Measurements from ENCODE around the gene CDC42SE1.
A peak's percentile ranks its signal among the peaks of the same experiment; 100 is the strongest.
"Not testable (repeated sequence)": the region's sequence is repeated elsewhere in the genome, so short reads cannot be mapped to it uniquely, and the experiment has no call there.

The CDC42SE1 gene

DNA sequence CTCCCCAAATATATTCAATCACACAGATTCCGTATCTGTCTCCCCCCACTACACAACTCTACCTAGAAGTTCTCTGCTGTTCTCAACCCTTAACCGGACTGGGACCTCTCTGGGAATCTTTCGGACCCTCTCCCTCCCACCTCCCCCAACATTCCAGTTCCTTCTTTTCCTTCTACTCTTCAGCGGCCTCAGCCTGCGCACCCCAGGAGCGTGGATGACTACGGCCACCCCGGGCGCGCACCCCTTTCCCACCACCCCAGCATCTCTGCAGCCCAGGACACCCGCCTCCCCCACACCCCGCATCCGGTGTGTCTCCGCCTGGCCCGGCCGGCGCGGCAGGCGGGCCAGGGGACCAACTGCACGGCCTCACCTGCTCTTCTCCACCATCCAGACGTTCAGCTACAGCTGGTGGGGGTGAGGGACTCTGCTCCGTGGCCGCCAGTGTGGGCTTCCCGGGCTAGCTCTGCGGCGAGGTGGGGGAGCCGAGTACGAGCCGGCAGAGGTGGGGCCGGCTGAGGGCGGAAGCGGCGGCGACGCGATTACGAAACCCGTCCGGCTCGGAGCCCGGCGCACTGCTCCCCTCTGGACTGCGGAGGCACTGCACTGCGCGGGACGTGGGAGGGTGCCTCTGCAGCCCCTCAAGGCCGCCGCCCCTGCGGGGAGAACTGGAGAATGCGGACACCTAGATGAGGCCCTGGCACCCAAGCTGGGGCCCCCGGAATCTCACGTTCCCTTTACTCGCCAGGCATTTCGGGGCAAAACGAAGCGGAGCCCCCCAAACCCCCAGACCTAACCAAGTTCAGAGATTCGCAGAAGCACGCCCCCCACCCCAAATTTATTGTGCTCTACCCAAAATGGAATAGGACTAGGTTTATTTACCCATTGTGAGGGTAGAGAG is at the start of gene CDC42SE1:
TSS of gene CDC42SE1 (minus strand) at position 514 of the 898 bp plus-strand sequence. CDS start 3,892 bp downstream, outside the sequence.
- in situ Hi-C loops (cut with HindIII; ENCODE audit: low pct_ligation_motif_present, low pct_unique_long_range_greater_than_20kb, low sequenced_read_pairs), result no loop called here
- DNase-seq, result peak; percentile 90

GRCh38 chr1:151108331-151108730 is 48.9 kb upstream of the CDC42SE1 start:
- no peak for DNase-seq
- in situ Hi-C loops (cut with HindIII; ENCODE audit: low pct_ligation_motif_present, low pct_unique_long_range_greater_than_20kb, low sequenced_read_pairs), result no loop called here

DNA sequence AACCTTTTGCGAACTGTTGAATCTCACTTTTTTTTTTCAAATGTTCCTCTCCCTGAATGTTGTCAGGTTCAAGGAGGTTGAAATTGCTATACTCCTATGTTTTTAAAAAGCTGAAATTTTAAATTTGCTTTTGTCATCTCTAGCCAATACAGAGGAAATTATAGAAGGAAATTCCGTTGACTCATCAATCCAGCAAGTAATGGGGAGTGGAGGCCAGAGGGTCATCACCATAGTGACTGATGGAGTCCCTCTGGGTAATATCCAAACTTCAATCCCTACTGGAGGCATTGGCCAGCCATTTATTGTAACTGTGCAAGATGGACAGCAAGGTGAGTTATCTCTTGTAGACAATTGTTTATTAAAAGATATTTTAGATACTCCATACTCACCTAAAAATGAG is 47.5 kb upstream of the CDC42SE1 start:
- peak; percentile 11 for DNase-seq
- in situ Hi-C loops (cut with HindIII; ENCODE audit: low pct_ligation_motif_present, low pct_unique_long_range_greater_than_20kb, low sequenced_read_pairs), result no loop called here

GRCh38 chr1:151104630-151105029 is 45.2 kb upstream of the CDC42SE1 start:
- no peak for DNase-seq
- in situ Hi-C loops (cut with HindIII; ENCODE audit: low pct_ligation_motif_present, low pct_unique_long_range_greater_than_20kb, low sequenced_read_pairs), result no loop called here

DNA sequence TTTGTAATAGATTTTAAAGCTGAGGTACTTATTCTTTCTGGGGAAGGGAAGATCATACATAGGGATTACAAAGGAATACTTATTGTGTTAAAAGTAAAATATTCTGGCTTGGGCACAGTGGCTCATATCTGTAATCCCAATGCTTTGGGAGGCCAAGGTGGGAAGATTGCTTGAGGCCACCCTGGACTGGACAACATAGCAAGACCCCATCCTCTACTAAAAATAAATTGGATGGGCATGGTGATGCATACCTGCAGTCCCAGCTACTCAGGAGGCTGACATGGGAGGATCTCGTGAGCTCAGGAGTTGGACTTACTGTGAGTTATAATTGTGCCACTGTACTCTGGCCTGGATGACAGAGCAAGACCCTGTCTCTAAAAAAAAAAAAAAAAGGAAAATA is 38.7 kb upstream of the CDC42SE1 start:
- in situ Hi-C loops (cut with HindIII; ENCODE audit: low pct_ligation_motif_present, low pct_unique_long_range_greater_than_20kb, low sequenced_read_pairs), result no loop called here
- no peak for DNase-seq

DNA sequence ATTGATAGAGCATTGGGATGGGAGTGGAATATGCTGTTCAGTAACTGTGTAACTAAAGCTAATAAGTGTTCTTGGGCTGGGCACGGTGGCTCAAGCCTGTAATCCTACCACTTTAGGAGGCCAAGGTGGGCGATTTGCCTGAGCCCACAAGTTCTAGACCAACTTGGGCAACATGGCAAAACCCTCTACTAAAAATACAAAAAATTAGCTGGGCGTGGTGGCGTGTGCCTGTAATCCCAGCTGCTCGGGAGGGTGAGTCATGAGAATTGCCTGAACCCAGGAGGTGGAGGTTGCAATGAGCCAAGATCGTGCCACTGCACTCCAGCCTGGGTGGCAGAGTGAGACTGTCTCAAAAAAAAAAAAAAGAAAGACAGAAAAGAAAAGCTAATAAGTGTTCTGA is 38.0 kb upstream of the CDC42SE1 start:
- in situ Hi-C loops (cut with HindIII; ENCODE audit: low pct_ligation_motif_present, low pct_unique_long_range_greater_than_20kb, low sequenced_read_pairs), result not testable (repeated sequence)

DNA sequence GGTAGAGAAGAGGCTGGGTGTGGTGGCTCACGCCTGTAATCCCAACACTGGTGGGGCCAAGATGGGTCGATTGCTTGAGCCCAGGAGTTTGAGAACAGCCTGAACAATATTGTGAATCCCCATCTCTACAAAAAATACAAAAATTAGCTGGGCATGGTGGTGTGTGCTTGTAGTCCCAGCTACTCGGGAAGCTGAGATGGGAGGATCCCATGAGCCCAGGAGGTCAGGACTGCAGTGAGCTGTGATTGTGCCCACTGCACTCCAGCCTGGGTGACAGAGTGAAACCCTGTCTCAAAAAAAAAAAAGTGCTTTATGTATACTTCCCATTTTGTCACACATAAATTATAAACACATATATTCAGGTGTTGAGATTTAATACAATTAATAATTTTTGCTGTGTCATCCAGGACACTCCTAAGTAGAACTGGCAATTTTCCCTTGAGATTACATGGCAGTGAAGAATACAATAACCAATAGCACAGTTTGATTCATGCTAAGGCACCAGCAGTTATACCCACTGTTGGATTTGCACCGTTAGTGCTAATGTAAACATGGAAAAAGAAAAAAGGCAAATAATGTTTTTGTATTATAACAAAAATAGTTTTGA is 26.6 kb upstream of the CDC42SE1 start:
- DNase-seq, result no peak
- in situ Hi-C loops (cut with HindIII; ENCODE audit: low pct_ligation_motif_present, low pct_unique_long_range_greater_than_20kb, low sequenced_read_pairs), result no loop called here

More for the DNA sequence above, 38.0 kb upstream of the CDC42SE1 start:
- not testable (repeated sequence) for DNase-seq

DNA sequence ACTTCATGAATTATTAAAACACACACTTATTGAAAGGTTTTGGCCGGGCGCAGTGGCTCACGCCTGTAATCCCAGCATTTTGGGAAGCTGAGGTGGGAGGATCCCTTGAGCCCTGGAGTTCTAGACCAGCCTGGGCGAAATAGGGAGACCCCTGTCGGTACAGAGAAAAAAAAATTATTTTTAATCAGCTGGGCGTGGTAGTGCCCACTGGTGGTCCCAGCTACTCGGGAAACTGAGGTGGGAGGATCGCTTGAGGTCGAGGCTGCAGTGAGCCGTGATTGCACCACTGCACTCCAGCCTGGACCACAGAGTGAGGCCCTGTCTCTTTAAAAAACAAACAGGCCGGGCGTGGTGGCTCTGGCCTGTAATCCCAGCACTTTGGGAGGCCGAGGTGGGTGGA is 12.8 kb upstream of the CDC42SE1 start:
- in situ Hi-C loops (cut with HindIII; ENCODE audit: low pct_ligation_motif_present, low pct_unique_long_range_greater_than_20kb, low sequenced_read_pairs), result no loop called here
- DNase-seq, result no peak

DNA sequence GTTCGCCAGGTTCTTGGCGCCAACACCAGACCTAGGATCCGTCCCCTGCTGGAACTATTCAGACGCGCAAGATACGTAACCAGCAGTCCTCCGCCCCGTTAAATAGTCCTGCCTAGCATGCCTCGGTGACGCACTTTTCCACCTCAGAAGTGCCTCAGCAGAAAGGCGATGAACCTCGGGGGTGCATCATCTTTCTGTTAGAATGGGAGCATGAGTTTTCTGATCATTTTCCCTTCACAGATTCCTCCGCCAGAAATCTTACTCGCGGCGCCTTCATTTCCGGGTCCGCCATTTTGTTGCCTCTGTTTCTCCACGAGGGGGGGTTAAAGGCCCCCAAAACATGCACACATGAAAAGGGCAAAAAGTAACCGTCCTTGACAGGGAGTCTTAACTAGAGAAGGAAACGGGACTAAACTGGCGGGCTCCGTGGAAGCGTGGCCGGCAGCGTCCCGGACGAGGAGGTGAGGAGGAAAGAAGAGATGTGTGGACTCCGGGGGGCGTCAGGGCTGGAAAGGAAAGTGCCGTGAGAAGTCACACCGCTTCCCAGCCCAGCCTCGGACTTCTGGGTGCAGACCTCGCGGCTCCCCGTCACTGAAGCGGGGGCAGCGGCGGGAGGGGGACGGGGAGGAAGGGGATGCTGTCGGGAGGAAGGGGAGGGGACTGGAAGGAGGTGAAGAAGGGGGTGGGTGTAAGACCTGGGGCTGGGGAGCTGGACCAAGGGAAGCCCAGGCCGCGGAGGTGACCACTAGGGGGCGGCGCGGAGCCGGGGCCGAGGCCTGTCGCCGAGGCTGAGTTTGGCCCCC is 11.3 kb upstream of the CDC42SE1 start, which contains the start of gene GABPB2:
TSS of gene GABPB2 (plus strand) at position 288 of the 803 bp plus-strand sequence. CDS start 17,429 bp downstream, outside the sequence.
- in situ Hi-C loops (cut with HindIII; ENCODE audit: low pct_ligation_motif_present, low pct_unique_long_range_greater_than_20kb, low sequenced_read_pairs), result no loop called here

GRCh38 chr1:151069103-151069486 is 9.7 kb upstream of the CDC42SE1 start:
- in situ Hi-C loops (cut with HindIII; ENCODE audit: low pct_ligation_motif_present, low pct_unique_long_range_greater_than_20kb, low sequenced_read_pairs), result no loop called here
- no peak for DNase-seq

More for the DNA sequence above, 11.3 kb upstream of the CDC42SE1 start, which contains the start of gene GABPB2:
- DNase-seq, result peak; percentile 96

GRCh38 chr1:151067185-151067584 is 7.8 kb upstream of the CDC42SE1 start:
- in situ Hi-C loops (cut with HindIII; ENCODE audit: low pct_ligation_motif_present, low pct_unique_long_range_greater_than_20kb, low sequenced_read_pairs), result no loop called here
- no peak for DNase-seq

DNA sequence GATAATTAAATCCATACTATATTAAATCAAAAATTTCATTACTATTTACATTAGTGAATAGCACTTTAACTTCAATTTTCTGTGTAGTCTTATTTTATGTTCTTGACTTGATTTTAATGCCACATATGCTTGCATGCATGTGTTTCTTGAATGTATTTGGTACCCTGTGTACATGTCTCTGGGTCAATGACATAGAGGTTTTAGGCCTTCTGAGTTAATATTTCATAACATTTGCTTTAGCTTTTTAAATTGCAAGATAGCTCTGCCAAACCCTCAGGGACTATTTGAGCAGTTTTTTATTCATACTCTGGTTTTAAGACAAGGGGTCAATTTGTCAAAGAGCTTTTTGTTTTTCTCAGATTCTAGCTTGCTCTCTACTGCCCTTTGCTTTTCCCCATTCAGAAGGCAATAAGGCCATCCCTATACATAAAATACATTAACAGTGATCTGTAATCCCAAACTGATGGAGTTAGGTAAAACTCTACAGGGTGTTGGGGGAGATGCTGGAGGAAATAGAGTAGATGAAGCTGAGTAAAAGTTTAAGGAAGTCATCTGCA is 5.7 kb upstream of the CDC42SE1 start:
- in situ Hi-C loops (cut with HindIII; ENCODE audit: low pct_ligation_motif_present, low pct_unique_long_range_greater_than_20kb, low sequenced_read_pairs), result no loop called here

DNA sequence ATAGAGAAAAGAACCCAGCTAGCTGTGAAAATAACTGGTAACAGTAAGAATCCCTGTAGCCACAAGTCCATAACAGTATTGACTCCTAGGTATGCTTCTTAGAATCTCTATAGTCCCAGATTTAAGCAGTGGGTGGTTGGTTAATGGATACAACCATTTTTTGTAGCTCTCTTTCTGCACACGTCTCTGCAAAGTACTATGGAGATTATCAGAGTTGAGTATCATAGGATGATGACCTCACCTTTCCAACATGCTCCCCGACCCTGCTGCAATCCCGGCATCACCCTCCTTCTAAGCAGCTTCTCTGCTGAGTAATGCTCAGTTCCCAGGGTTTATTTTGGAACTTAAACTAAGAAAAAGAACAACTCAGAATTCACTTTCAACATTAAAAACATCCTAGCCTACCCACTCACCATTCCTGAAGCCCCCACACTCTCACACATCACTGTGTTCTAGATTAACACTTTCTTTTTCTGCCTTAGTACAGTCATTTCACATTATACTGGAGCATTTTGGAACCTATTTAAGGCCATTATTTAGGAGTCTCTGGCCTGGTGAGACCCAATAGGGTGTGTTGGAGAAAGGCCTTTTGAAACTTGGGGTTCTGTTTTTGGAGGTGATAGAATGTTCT is 3.4 kb upstream of the CDC42SE1 start:
- in situ Hi-C loops (cut with HindIII; ENCODE audit: low pct_ligation_motif_present, low pct_unique_long_range_greater_than_20kb, low sequenced_read_pairs), result no loop called here
- DNase-seq, result peak; percentile 30

More for the DNA sequence above, 5.7 kb upstream of the CDC42SE1 start:
- no peak for DNase-seq

DNA sequence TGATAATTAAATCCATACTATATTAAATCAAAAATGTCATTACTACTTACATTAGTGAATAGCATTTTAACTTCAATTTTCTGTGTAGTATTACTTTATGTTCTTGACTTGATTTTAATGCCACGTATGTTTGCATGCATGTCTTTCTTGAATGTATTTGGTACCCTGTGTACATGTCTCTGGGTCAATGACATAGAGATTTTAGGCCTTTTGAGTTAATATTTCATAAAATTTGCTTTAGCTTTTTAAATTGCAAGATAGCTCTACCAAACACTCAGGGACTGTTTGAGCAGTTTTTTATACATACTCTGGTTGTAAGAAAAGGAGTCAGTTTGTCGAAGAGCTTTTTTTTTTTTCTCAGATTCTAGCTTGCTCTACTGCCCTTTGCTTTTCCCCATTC is 2.3 kb upstream of the CDC42SE1 start:
- no peak for DNase-seq
- in situ Hi-C loops (cut with HindIII; ENCODE audit: low pct_ligation_motif_present, low pct_unique_long_range_greater_than_20kb, low sequenced_read_pairs), result no loop called here

DNA sequence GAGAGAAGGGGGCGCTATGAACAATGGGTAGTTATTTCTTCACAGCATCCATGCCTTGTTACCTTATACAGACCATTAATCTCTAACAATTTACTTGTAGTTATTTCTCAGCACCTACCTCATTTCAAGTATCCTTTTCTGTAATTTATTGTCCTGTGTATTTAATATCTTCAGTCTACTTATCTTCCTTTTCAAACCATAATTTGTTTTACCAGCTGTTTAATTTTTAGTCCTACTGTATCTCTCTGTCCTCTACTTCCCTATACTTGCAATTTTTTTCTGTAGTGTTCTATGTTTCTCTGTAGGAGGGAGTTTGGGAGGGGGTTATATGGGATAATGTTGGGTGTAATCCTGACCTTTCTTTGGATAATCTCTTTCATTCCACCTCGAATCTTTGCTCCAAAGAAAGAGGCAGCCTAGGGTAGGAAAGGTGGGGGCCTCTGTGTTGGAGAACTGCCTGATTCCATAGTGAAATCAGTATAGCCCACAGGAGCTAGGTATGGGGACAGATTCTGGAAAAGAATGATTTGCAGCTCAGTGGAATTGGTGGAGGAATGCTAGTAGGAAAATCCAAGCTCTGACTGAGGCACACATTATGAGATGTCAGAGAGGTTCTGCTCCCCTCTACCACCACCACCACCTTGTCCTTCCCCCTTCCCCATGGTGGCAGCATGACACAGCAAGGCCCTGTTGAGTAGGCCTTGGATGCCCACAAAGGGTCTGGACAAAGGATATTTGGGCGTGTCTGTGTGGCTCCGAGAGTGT is 1.4 kb upstream of the CDC42SE1 start:
- in situ Hi-C loops (cut with HindIII; ENCODE audit: low pct_ligation_motif_present, low pct_unique_long_range_greater_than_20kb, low sequenced_read_pairs), result no loop called here
- DNase-seq, result peak; percentile 21

DNA sequence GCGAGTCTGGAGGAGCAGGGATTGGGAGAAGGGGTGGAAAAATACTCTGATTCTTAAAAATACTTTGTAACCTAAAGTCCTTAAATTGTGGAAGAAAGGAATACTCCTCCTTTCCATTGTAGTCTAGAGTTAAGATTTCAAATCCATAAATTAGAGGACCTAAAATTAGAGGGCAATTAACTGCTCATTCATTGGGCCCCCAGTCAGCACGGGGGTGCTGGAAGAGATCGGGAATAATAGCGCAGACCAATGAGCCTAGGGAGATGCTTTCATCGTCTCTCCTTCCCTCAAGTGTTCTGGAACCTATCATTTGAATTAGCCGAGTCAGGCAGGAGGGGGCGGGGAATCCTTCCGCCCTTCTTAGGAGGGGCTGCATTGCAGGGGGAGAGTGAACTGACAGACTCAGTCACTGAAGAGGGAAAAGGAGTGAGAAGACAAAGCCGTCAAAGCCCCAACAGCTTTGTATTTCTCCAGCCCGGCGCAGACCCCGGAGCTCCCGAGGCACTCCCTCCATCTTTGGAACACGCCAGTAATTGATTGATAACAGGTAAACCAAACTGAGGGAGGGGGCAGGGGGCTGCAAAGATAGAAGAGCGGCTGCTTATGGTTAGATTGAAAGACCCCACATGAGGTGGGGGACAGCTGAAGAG is 710 bp upstream of the CDC42SE1 start, which contains the start of gene MLLT11:
TSS of gene MLLT11 (plus strand) at position 391 of the 650 bp plus-strand sequence. CDS start 6,828 bp downstream, outside the sequence.
- peak; percentile 72 for DNase-seq
- in situ Hi-C loops (cut with HindIII; ENCODE audit: low pct_ligation_motif_present, low pct_unique_long_range_greater_than_20kb, low sequenced_read_pairs), result no loop called here

DNA sequence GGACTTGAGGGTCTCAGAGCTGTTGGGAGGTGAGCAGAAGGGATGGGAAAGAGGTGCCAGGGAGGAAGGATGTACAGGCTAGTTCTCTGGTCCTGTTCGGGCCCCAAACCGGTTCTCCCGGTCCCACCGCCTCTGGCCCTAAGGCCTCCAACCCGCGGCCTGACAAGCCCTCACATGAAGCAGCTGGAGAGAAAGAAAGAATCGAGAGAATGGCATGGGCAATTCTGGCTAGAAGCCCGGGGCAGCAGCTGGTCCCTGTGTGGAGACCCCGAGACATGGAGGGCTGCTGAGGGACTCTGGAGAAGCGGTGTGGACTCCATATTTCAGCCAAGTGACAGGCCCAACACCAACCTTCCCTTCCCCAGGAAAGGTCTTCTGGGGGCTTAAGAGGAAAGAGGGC is 730 bp downstream of the CDC42SE1 start:
- no peak for DNase-seq
- in situ Hi-C loops (cut with HindIII; ENCODE audit: low pct_ligation_motif_present, low pct_unique_long_range_greater_than_20kb, low sequenced_read_pairs), result no loop called here
